KMS-11 (cell line): ENCODE measurements around the gene ADIPOR1.

ENCODE experiments used
- H2AFZ ChIP-seq: fragments of 200-600 bp; sonication (generic); 2 replicates; pipeline ENCODE4 v1.6.1; 2016; ENCODE audit warnings: antibody characterized with exemption, mixed run types, low read depth
- H3K27ac ChIP-seq: fragments of 200-600 bp; sonication (generic); 2 replicates; pipeline ENCODE4 v1.6.1; 2016; ENCODE audit warnings: mild to moderate bottlenecking, mixed run types
- H3K27me3 ChIP-seq: fragments of 200-600 bp; sonication (generic); 2 replicates; pipeline ENCODE4 v1.6.1; 2017; ENCODE audit warnings: mild to moderate bottlenecking, low read depth, mixed run types, moderate library complexity; ENCODE audit not compliant: insufficient read depth
- H3K36me3 ChIP-seq: fragments of 200-600 bp; sonication (generic); 2 replicates; pipeline ENCODE4 v1.6.1; 2017; ENCODE audit warnings: mild to moderate bottlenecking, mixed run types; ENCODE audit not compliant: insufficient read depth
- H3K4me1 ChIP-seq: fragments of 200-600 bp; sonication (generic); 2 replicates; pipeline ENCODE4 v1.6.1; 2016; ENCODE audit warnings: mild to moderate bottlenecking, low read depth, mixed run types; ENCODE audit not compliant: poor library complexity, severe bottlenecking
- H3K4me2 ChIP-seq: fragments of 200-600 bp; sonication (generic); 2 replicates; pipeline ENCODE4 v1.7.0; 2016; ENCODE audit warnings: mild to moderate bottlenecking, mixed run types
- H3K4me3 ChIP-seq: fragments of 200-600 bp; sonication (generic); IDR thresholded peaks from 2 replicates; pipeline ENCODE4 v1.6.1; 2017; ENCODE audit warnings: low read depth, low read length, mixed read lengths; ENCODE audit not compliant: insufficient read depth
- H3K79me2 ChIP-seq: fragments of 200-600 bp; sonication (generic); 2 replicates; pipeline ENCODE4 v1.6.1; 2016; ENCODE audit warnings: low read depth, mixed run types; ENCODE audit not compliant: insufficient read depth
- H3K9ac ChIP-seq: fragments of 200-600 bp; sonication (generic); 2 replicates; pipeline ENCODE4 v1.6.1; 2016; ENCODE audit warnings: mild to moderate bottlenecking, mixed run types
- H4K20me1 ChIP-seq: fragments of 200-600 bp; sonication (generic); 2 replicates; pipeline ENCODE4 v1.6.1; 2016; ENCODE audit warnings: mild to moderate bottlenecking, mixed run types; ENCODE audit not compliant: insufficient read depth
- TF ChIP-seq, protein P1 (sequence below): fragments of 200-600 bp; sonication (generic); conservative IDR thresholded peaks from 2 replicates; pipeline ENCODE4 v1.6.1; 2017; ENCODE audit warnings: low read depth, mild to moderate bottlenecking, antibody characterized with exemption, low read length, moderate library complexity, mixed read lengths

The ADIPOR1 gene

DNA sequence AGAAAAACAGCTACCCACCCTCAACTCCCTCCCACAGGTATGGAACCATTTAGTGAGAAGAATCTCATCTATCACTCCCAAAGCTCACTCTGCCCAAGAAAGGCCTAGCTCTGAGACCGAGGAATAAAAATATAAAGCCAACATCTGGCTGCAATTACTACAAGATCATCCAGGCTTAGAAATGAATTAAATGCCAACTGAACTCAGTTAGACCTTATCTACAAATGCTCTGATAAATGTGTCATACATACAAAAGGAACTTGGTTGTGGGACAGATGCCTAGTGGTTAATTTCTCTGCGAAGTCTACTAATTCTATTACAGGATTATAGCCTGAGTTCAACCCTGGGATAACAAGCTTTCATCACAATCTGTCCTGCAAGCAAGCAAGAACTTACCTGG is 6.7 kb downstream of the ADIPOR1 start:
- Histone ChIP-seq H3K4me3 (no peak overlapping the region), H3K79me2 (peaks cover 57% of the 10 kb centered on the region), H3K27ac (no peak overlapping the region), H3K27me3 (no peaks in the 10 kb centered on the region), H2AFZ (no peak overlapping the region), H4K20me1 (no peaks in the 10 kb centered on the region), H3K9ac (no peak overlapping the region), H3K4me2 (no peak overlapping the region), H3K4me1 (peaks cover 23% of the 10 kb centered on the region), H3K36me3 (peaks cover 4% of the 10 kb centered on the region; the same call in 1 of the 2 replicates)
- TF ChIP-seq, protein P1, sequence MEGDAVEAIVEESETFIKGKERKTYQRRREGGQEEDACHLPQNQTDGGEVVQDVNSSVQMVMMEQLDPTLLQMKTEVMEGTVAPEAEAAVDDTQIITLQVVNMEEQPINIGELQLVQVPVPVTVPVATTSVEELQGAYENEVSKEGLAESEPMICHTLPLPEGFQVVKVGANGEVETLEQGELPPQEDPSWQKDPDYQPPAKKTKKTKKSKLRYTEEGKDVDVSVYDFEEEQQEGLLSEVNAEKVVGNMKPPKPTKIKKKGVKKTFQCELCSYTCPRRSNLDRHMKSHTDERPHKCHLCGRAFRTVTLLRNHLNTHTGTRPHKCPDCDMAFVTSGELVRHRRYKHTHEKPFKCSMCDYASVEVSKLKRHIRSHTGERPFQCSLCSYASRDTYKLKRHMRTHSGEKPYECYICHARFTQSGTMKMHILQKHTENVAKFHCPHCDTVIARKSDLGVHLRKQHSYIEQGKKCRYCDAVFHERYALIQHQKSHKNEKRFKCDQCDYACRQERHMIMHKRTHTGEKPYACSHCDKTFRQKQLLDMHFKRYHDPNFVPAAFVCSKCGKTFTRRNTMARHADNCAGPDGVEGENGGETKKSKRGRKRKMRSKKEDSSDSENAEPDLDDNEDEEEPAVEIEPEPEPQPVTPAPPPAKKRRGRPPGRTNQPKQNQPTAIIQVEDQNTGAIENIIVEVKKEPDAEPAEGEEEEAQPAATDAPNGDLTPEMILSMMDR, result no peak

DNA sequence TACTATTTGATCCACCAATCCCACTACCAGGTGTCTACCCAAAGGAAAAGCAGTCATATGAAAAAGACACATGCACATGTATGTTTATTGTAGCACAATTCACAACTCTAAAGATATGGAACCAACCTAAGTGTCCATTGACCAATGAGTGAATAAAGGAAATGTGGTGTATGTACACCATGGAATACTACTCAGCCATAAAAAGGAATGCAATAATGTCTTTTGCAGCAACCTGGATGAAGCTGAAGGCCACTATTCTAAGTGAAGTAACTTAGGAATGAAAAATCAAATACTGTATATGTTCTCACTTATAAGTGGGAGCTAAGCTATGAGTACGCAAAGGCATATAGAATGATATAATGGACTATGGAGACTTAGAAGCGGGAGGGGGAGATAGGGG is 12.6 kb downstream of the ADIPOR1 start:
- H3K79me2 ChIP-seq, result no peaks in the 10 kb centered on the region
- no peak overlapping the region for H3K27ac ChIP-seq
- H3K4me3 ChIP-seq, result no peak overlapping the region
- no peak overlapping the region for H3K4me2 ChIP-seq
- TF ChIP-seq, protein P1, result no peak
- H3K9ac ChIP-seq, result no peak overlapping the region
- H3K36me3 ChIP-seq, result peaks cover 4% of the 10 kb centered on the region; the same call in 1 of the 2 replicates
- H3K27me3 ChIP-seq, result no peaks in the 10 kb centered on the region
- no peaks in the 10 kb centered on the region for H3K4me1 ChIP-seq
- H4K20me1 ChIP-seq, result no peaks in the 10 kb centered on the region
- H2AFZ ChIP-seq, result no peak overlapping the region

DNA sequence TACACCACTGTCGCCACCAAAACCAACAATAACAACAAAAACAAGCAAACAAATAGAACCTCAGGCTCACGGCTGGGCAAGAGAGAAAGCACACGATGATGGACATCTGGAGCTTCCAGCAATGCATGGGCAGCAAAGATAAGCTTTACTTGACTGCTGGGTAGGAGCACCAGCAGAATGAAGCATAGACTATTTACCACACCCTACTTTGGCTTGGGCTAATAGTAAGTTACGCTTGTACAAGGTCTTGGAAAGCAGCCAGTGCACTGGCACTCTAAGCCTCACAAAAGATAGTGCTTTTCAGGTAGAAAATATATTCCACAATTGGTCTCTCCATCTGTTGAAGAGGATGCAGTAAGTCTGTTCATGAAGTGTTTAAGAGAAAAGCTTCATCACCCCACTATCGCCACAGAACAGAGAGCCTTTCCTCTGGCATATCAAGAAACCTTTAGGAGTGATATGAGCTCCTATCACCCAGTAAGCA is 13.6 kb downstream of the ADIPOR1 start:
- H3K79me2 ChIP-seq, result no peaks in the 10 kb centered on the region
- H3K27ac ChIP-seq, result no peak overlapping the region
- no peak overlapping the region for H3K4me3 ChIP-seq
- no peaks in the 10 kb centered on the region for H3K4me1 ChIP-seq
- no peak overlapping the region for H3K4me2 ChIP-seq
- H3K27me3 ChIP-seq, result no peaks in the 10 kb centered on the region
- H3K9ac ChIP-seq, result no peak overlapping the region
- no peak overlapping the region for H2AFZ ChIP-seq
- no peaks in the 10 kb centered on the region for H4K20me1 ChIP-seq
- peaks cover 4% of the 10 kb centered on the region; the same call in 1 of the 2 replicates for H3K36me3 ChIP-seq
- TF ChIP-seq, protein P1, result no peak

DNA sequence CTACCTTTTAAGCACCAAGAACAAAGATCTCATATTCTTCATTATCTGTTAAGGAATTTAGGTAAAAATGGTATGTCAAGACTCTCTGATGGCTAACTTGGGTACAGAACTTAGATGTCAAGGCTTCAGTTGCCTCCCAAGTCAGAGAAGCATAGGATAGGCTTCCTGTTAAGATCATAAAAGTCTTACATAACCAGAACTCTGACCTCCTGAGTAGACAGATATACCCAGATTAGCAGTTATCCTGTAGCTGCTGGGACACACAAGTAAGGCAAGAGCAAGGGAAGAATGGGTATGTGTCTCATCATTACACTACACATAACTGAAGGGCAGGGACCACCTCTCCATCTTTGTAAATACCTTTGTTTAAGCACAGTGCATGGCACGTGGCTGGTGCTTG is 15.7 kb downstream of the ADIPOR1 start:
- Histone ChIP-seq H3K79me2 (no peaks in the 10 kb centered on the region), H3K4me1 (no peaks in the 10 kb centered on the region), H2AFZ (no peak overlapping the region), H3K4me3 (no peak overlapping the region), H3K9ac (no peak overlapping the region), H3K36me3 (no peaks in the 10 kb centered on the region; the same call in 1 of the 2 replicates), H3K27ac (no peak overlapping the region), H4K20me1 (no peaks in the 10 kb centered on the region), H3K27me3 (no peaks in the 10 kb centered on the region), H3K4me2 (no peak overlapping the region)
- TF ChIP-seq, protein P1, result no peak
